Right lobe of liver (tissue), 6 donors: ENCODE data around the gene SFRP2. TPM values are rescaled to one million over a fixed set of nuclear protein-coding genes. Genes with fewer than 3 reads are reported as not detected.
A peak's percentile ranks its signal among the peaks of the same experiment; 100 is the strongest.

Experiments used
- ATAC-seq, 4 donors: fragments of 200-7000 bp; cut with Tn5 transposase; one replicate each; pipeline ENCODE4 v1.9.1; 2020; ENCODE audit warnings: mild to moderate bottlenecking in 4 of 4, moderate library complexity in 4 of 4
- DNase-seq, 3 donors: peaks; one replicate each; pipeline ENCODE4 v3.0.0-alpha.2; 2020
- H3K27ac ChIP-seq, 3 donors: fragments of 200-600 bp; one replicate each; pipeline ENCODE4 v1.8.0; 2022
- H3K27me3 ChIP-seq, 2 donors: fragments of 200-600 bp; one replicate each; pipeline ENCODE4 v1.8.0; 2022
- H3K36me3 ChIP-seq, 4 donors: fragments of 200-600 bp; sonication (generic) in 1 of 4; one replicate each; pipeline versions ENCODE4 v1.5.1 to v1.8.0; 2017 to 2022; ENCODE audit warnings: control low read depth in 1 of 4
- H3K4me1 ChIP-seq, 4 donors: fragments of 200-600 bp; sonication (generic) in 1 of 4; one replicate each; pipeline versions ENCODE4 v1.5.1 to v1.8.0; 2017 to 2022; ENCODE audit warnings: control low read depth in 1 of 4
- H3K4me3 ChIP-seq, 3 donors: fragments of 200-600 bp; one replicate each; pipeline ENCODE4 v1.8.0; 2022
- H3K9me3 ChIP-seq, 4 donors: fragments of 200-600 bp; sonication (generic) in 1 of 4; one replicate each; pipeline versions ENCODE4 v1.5.1 to v1.8.0; 2017 to 2022; ENCODE audit warnings: control low read depth in 1 of 4
- POLR2A ChIP-seq: fragments of 450-650 bp; IDR thresholded peaks from one replicate; pipeline ENCODE4 v1.6.1; 2017; ENCODE audit warnings: antibody characterized with exemption, mild to moderate bottlenecking
- WGBS: methylation state at CpG from one replicate; pipeline ENCODE4 v1.1.6; 2018; ENCODE audit warnings: low coverage, low lambda C conversion rate; ENCODE audit not compliant: insufficient coverage; ENCODE audit errors: missing lambda C conversion rate; 5-methylcytosine and 5-hydroxymethylcytosine counted together
- intact Hi-C, 2 donors: fragments of 100-400 bp; cut with DNase I; formaldehyde crosslinking; loops; one replicate each; pipeline versions ENCODE4 v1.11.2 to v1.14.1; 2022
- total RNA-seq, 6 experiments: library from RNA; depleted of rRNA in 2 of 6; stranded (reverse); fragments of >200 nt in 2 of 6; fragmentation: NEBNext Ultra II Directional in 3 of 6; extraction: Animal tissue kit (Norgen Biotek cat#: 25700) in 3 of 6; gene quantifications; one replicate each; pipeline versions ENCODE4 v1.1.0 to v1.2.4, GENCODE V29; 2016 to 2023
- TF ChIP-seq, protein P1 (sequence below), 4 donors: fragments of 200-600 bp in 3 of 4; fragments of 450-650 bp in 1 of 4; IDR thresholded peaks; one replicate each; pipeline versions ENCODE4 v1.5.1 to v1.8.0; 2016 to 2022; ENCODE audit warnings: antibody characterized with exemption in 4 of 4, mild to moderate bottlenecking in 2 of 4
- donor health status: DM: no; HTN: yes; CAD: no.
- donor health status: DM: no; HTN: no; CAD: no.
- donor health status: DM: no; HTN: no; CAD: no.
- donor health status: DM: no; HTN: yes; CAD: no.
- donor health status: DM: no; HTN: yes; CAD: no.

The SFRP2 gene
- total RNA-seq, 6 experiments from 2014 or later: not detected

DNA sequence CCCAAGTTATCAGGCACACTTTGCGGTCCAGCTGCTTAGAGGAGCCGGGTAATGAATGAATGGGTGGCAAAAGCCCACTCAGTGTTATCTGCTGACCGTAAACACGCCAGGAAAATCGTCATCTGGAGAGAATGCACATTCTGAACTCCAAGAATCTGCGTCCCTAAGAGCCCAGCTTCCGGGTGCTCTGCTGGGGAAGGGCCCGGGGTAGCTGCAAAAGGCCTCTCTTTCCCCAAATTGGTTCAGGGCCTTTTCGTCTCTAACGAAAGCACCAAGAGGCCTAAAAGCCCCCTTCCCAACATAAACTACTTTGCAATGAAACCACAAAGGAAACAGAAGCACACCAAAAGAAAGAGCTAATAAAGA, 1.6 kb upstream of the SFRP2 start:
- intact Hi-C loops: no loop called here
- no peaks in the 10 kb centered on the region for H3K36me3 ChIP-seq
- WGBS: 7% methylated on average over 9 of the region's 10 CpGs
- DNase-seq (no peak), ATAC-seq (no peak)
- H3K27ac ChIP-seq: no peak overlapping the region
- TF ChIP-seq, protein P1, sequence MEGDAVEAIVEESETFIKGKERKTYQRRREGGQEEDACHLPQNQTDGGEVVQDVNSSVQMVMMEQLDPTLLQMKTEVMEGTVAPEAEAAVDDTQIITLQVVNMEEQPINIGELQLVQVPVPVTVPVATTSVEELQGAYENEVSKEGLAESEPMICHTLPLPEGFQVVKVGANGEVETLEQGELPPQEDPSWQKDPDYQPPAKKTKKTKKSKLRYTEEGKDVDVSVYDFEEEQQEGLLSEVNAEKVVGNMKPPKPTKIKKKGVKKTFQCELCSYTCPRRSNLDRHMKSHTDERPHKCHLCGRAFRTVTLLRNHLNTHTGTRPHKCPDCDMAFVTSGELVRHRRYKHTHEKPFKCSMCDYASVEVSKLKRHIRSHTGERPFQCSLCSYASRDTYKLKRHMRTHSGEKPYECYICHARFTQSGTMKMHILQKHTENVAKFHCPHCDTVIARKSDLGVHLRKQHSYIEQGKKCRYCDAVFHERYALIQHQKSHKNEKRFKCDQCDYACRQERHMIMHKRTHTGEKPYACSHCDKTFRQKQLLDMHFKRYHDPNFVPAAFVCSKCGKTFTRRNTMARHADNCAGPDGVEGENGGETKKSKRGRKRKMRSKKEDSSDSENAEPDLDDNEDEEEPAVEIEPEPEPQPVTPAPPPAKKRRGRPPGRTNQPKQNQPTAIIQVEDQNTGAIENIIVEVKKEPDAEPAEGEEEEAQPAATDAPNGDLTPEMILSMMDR (IDR thresholded peaks at IDR 0.05): no peak
- no peak for TF ChIP-seq POLR2A
- peaks cover 33 to 61% of the 10 kb centered on the region in 2 donors for H3K27me3 ChIP-seq
- peaks cover 0 to 22% (median 0%) of the 10 kb centered on the region in 4 donors for H3K4me1 ChIP-seq
- H3K9me3 ChIP-seq: no peaks in the 10 kb centered on the region
- no peak overlapping the region for H3K4me3 ChIP-seq

DNA sequence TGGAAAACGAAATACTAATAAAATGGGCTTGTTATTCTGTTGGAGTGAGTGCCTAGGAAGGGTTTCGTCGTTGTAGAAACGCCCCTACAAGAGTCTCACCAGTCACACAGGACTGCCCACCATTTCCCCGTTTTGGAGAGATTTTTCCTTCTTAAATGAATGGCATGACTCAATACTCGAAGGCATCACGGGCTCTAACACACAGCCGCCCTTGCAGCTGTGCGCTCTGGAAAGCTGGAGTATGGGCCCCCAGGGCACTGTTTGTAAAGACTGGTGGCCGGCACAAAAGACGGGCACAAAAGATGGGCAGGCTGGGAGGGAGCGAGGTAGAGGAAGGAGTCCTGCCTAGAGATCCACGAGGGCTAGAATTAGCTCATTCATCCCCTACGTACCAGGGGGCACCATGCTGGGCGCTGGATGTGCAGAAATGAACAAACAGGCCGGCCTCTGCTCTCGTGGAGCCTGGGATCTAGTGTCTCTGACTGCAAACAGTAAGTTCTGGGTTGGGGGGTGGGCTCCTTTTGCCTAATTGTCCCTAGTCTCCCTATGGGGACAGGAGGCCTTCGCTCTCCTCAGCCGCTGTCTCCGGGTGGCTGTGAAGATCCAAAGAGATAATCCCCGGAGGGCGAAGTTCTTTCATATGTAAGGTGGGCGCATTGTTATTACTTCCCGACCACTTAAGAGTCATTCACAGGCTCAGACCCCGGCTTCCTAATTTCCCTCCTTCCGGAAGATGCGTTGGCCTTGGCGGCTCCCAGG, 1.0 kb upstream of the SFRP2 start:
- ATAC-seq (no peak), DNase-seq (no peak)
- Histone ChIP-seq H3K27ac (no peak overlapping the region), H3K4me3 (no peak overlapping the region), H3K27me3 (peaks cover 33 to 61% of the 10 kb centered on the region in 2 donors), H3K36me3 (no peaks in the 10 kb centered on the region), H3K9me3 (no peaks in the 10 kb centered on the region), H3K4me1 (peaks cover 0 to 22% (median 0%) of the 10 kb centered on the region in 4 donors)
- intact Hi-C loops: no loop called here
- 11% methylated on average over 20 of the region's 28 CpGs for WGBS
- TF ChIP-seq, protein P1 (IDR thresholded peaks at IDR 0.05): no peak
- TF ChIP-seq POLR2A: no peak

DNA sequence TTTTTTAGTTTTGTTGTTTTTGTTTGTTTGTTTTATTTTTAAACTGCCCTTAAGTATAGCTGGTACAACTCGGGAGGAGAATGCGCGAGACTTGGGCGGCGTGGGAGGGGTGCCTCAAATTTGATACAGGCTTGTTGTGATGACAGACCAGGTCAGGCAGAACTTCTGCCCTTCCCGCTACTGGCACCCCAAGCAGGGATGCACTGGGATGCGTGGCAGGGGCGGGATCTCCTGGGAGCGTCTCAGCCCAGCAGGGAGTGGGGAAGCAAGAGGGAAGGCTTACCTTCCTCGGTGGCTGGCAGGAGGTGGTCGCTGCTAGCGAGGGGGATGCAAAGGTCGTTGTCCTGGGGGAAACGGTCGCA, 851 bp downstream of the SFRP2 start:
- Histone ChIP-seq H3K27me3 (peaks cover 31 to 59% of the 10 kb centered on the region in 2 donors), H3K9me3 (no peaks in the 10 kb centered on the region), H3K4me1 (peaks cover 0 to 22% (median 0%) of the 10 kb centered on the region in 4 donors), H3K36me3 (no peaks in the 10 kb centered on the region), H3K27ac (no peak overlapping the region), H3K4me3 (no peak overlapping the region)
- ATAC-seq: no peak
- DNase-seq: peak in 1 of 3 donors; percentile 20
- TF ChIP-seq, protein P1 (IDR thresholded peaks at IDR 0.05): no peak
- TF ChIP-seq POLR2A: no peak
- 6% methylated on average over 15 of the region's 15 CpGs for WGBS
- intact Hi-C loops: no loop called here

DNA sequence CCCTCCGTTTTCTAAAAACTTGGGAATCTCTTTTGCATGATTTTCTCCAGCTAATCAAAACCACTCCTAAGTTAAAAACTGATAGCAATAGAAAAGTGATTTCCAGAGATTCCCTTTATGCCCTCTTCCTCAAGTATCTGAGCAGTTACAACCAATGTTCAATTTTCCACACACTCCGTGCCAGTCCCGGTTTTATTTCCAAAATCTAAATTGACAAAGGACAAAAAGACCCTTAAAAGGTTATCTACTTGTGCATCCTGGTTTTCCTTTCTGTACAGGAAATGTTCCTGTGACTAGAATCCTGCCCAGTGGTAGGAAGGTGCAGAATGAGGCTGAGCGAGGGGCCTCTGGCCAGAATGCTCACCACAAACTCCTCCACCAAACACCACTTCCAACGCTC, 1.3 kb downstream of the SFRP2 start:
- intact Hi-C loops: no loop called here
- H3K27ac ChIP-seq: no peak overlapping the region
- H3K9me3 ChIP-seq: no peaks in the 10 kb centered on the region
- no peak for ATAC-seq
- H3K36me3 ChIP-seq: no peaks in the 10 kb centered on the region
- WGBS: 9% methylated on average over 5 of the region's 5 CpGs
- peaks cover 26 to 54% of the 10 kb centered on the region in 2 donors for H3K27me3 ChIP-seq
- TF ChIP-seq, protein P1 (IDR thresholded peaks at IDR 0.05): no peak
- TF ChIP-seq POLR2A: no peak
- H3K4me1 ChIP-seq: peaks cover 0 to 21% (median 0%) of the 10 kb centered on the region in 4 donors
- no peak for DNase-seq
- no peak overlapping the region for H3K4me3 ChIP-seq
